ENCODE measurements around the gene GPR148. TPM values are rescaled to one million over a fixed set of nuclear protein-coding genes. Genes with fewer than 3 reads are reported as not detected.

GPR148 gene
- polyA plus RNA-seq, 1 donor from 2014 or later, result not detected

GRCh38 chr2:130766711-130767407 is 38.0 kb downstream of the GPR148 start:
- TF ChIP-seq REST (IDR thresholded peaks at IDR 0.05; ENCODE audit: borderline replicate concordance) (no peak), EZH2 (IDR thresholded peaks at IDR 0.05; ENCODE audit: borderline replicate concordance, insufficient read depth, low read length, poor library complexity, severe bottlenecking) (no peak), RAD21 (conservative IDR thresholded peaks at IDR 0.05) (no peak), MXI1 (conservative IDR thresholded peaks at IDR 0.05; ENCODE audit: poor library complexity, severe bottlenecking) (no peak), CTCF (IDR thresholded peaks at IDR 0.05; ENCODE audit: poor library complexity, severe bottlenecking) (no peak), SMC3 (conservative IDR thresholded peaks at IDR 0.05; ENCODE audit: poor library complexity) (no peak), TAF1 (IDR thresholded peaks at IDR 0.05; ENCODE audit: low read depth) (no peak), EP300 (conservative IDR thresholded peaks at IDR 0.05; ENCODE audit: poor library complexity, severe bottlenecking) (no peak), POLR2AphosphoS5 (IDR thresholded peaks at IDR 0.05) (no peak)
- H2AFZ ChIP-seq (ENCODE audit: low read depth, low read length), result no peak overlapping the region
- no peak overlapping the region for H3K4me2 ChIP-seq (ENCODE audit: low read length)
- no peaks in the 10 kb centered on the region for H3K79me2 ChIP-seq (replicated peaks; ENCODE audit: insufficient read depth, low read length)
- no peak overlapping the region for H3K4me3 ChIP-seq (ENCODE audit: low read length)
- no peaks in the 10 kb centered on the region for H3F3A ChIP-seq (ENCODE audit: insufficient read depth, low read length, poor library complexity, severe bottlenecking)
- no peak overlapping the region for H3K27ac ChIP-seq (ENCODE audit: low read length)
- no peaks in the 10 kb centered on the region for H3K9me3 ChIP-seq (ENCODE audit: low read length)
- no peaks in the 10 kb centered on the region for H3K36me3 ChIP-seq (ENCODE audit: insufficient read depth, low read length)
- H3K9ac ChIP-seq (ENCODE audit: low read length), result no peak overlapping the region
- no peaks in the 10 kb centered on the region for H3K9me2 ChIP-seq (ENCODE audit: insufficient read depth, low read length)
- no peaks in the 10 kb centered on the region for H3K27me3 ChIP-seq (ENCODE audit: insufficient read depth, low read depth, low read length)
- H4K20me1 ChIP-seq (ENCODE audit: insufficient read depth), result no peaks in the 10 kb centered on the region

- H4K20me1 ChIP-seq (ENCODE audit: insufficient read depth), result no peaks in the 10 kb centered on the region
- H3K79me2 ChIP-seq (replicated peaks; ENCODE audit: insufficient read depth, low read length), result no peaks in the 10 kb centered on the region
- H3K27ac ChIP-seq (ENCODE audit: low read length), result no peak overlapping the region
- H3K36me3 ChIP-seq (ENCODE audit: insufficient read depth, low read length), result no peaks in the 10 kb centered on the region
- H3K9ac ChIP-seq (ENCODE audit: low read length), result no peak overlapping the region
- no peak for TF ChIP-seq TAF1 (IDR thresholded peaks at IDR 0.05; ENCODE audit: low read depth)
- no peak for TF ChIP-seq REST (IDR thresholded peaks at IDR 0.05; ENCODE audit: borderline replicate concordance)
- TF ChIP-seq EP300 (conservative IDR thresholded peaks at IDR 0.05; ENCODE audit: poor library complexity, severe bottlenecking), result no peak
- TF ChIP-seq CTCF (IDR thresholded peaks at IDR 0.05; ENCODE audit: poor library complexity, severe bottlenecking), result no peak
- no peak for TF ChIP-seq SMC3 (conservative IDR thresholded peaks at IDR 0.05; ENCODE audit: poor library complexity)
- no peak for TF ChIP-seq EZH2 (IDR thresholded peaks at IDR 0.05; ENCODE audit: borderline replicate concordance, insufficient read depth, low read length, poor library complexity, severe bottlenecking)
- TF ChIP-seq MXI1 (conservative IDR thresholded peaks at IDR 0.05; ENCODE audit: poor library complexity, severe bottlenecking), result no peak
- TF ChIP-seq RAD21 (conservative IDR thresholded peaks at IDR 0.05), result no peak
- TF ChIP-seq POLR2AphosphoS5 (IDR thresholded peaks at IDR 0.05), result no peak
- no peak overlapping the region for H2AFZ ChIP-seq (ENCODE audit: low read depth, low read length)
- no peak overlapping the region for H3K4me2 ChIP-seq (ENCODE audit: low read length)
- no peak overlapping the region for H3K4me3 ChIP-seq (ENCODE audit: low read length)
- H3K27me3 ChIP-seq (ENCODE audit: insufficient read depth, low read depth, low read length), result no peaks in the 10 kb centered on the region
- no peaks in the 10 kb centered on the region for H3F3A ChIP-seq (ENCODE audit: insufficient read depth, low read length, poor library complexity, severe bottlenecking)
- no peaks in the 10 kb centered on the region for H3K9me2 ChIP-seq (ENCODE audit: insufficient read depth, low read length)
- H3K9me3 ChIP-seq (ENCODE audit: low read length), result no peaks in the 10 kb centered on the region
These were observed 38.5 kb downstream of the GPR148 start for GRCh38 chr2:130767408-130767775.
